Activated T-cell treated with anti-CD3 and anti-CD28 coated beads, Interleukin-2, amount 50 U/mL, for 72 hours (primary cell): ENCODE data around the gene UBXN11. TPM values are rescaled to one million over a fixed set of nuclear protein-coding genes. Genes with fewer than 3 reads are reported as not detected.

ENCODE experiments used
- ATAC-seq, 2 donors: fragments of 150-1000 bp; cut with Tn5 transposase; replicated peaks in 1 of 2; 2 replicates each; pipeline ENCODE4 v1.10.0; 2021; ENCODE audit warnings: moderate library complexity in 2 of 2, mild to moderate bottlenecking in 1 of 2
- DNase-seq, 2 donors: peaks; one replicate each; pipeline ENCODE4 v3.0.0; 2021 to 2022; ENCODE audit warnings: mixed read lengths in 1 of 2
- H3K27ac Mint-ChIP-seq: one replicate; pipeline ENCODE4 v1.8.0; 2022; ENCODE audit warnings: mild to moderate bottlenecking, moderate library complexity, mixed read lengths
- H3K27me3 Mint-ChIP-seq: one replicate; pipeline ENCODE4 v1.8.0; 2022; ENCODE audit warnings: low read depth, mixed read lengths
- H3K36me3 Mint-ChIP-seq, 2 donors: one replicate each; pipeline ENCODE4 v1.8.0; 2022; ENCODE audit warnings: mixed read lengths in 2 of 2, mild to moderate bottlenecking in 1 of 2; ENCODE audit not compliant: insufficient read depth in 2 of 2
- H3K4me1 Mint-ChIP-seq: one replicate; pipeline ENCODE4 v1.8.0; 2022; ENCODE audit warnings: low read depth, mixed read lengths
- H3K4me3 Mint-ChIP-seq, 2 donors: one replicate each; pipeline ENCODE4 v1.8.0; 2022; ENCODE audit warnings: mild to moderate bottlenecking in 2 of 2, mixed read lengths in 2 of 2, moderate library complexity in 2 of 2
- H3K9me3 Mint-ChIP-seq, 2 donors: one replicate each; pipeline ENCODE4 v1.8.0; 2022; ENCODE audit warnings: mixed read lengths in 2 of 2
- total RNA-seq, 2 donors: library from RNA; stranded (reverse); gene quantifications; one replicate each; pipeline ENCODE4 v1.2.3, GENCODE V29; 2022

UBXN11 gene
- total RNA-seq, 2 donors from 2014 or later = 19.1 to 19.3 TPM

DNA sequence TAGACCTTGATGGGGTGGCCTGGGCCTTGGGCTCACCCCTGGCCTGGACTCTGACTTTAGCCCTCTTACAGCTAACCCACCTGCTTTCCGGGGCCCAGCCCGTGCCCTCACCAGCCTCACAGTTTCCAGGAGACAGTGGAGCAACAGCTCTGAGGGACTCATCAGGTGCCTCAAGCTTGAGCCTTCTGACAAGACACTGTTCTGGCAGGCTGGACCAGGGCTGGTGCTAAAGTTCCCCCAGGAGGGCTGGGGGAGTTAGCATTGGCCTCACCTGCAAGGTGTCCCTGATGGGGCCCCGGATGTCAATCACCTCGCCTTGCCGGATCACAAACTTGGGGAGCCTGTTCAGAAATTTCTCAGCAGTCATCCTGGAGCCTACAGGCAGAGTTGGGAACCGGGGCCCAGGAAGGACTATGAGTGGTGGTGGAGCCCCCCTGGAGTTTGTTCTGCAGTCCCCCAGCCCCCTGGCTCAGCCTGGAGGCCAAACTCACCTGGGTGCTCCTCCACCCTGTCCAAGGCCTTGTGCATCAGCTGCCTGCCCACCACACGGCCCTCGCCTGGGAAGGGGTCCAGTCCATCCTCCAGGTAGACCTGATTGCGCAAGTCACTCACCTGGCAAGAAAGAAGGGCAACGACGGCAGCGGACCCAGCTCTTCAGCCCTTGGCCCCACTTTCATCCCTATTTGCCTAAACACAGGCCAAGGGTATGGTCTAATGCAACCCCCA is 22.4 kb downstream of the UBXN11 start:
- H3K9me3 Mint-ChIP-seq = no peaks in the 10 kb centered on the region
- H3K36me3 Mint-ChIP-seq = peaks cover 2 to 12% of the 10 kb centered on the region in 2 donors
- no peaks in the 10 kb centered on the region for H3K27me3 Mint-ChIP-seq
- no peak for DNase-seq
- peak overlapping the region; percentile 89 for H3K27ac Mint-ChIP-seq
- peaks cover 94% of the 10 kb centered on the region for H3K4me1 Mint-ChIP-seq
- peak overlapping the region; percentile 78 to 81 for H3K4me3 Mint-ChIP-seq
- ATAC-seq = no peak

GRCh38 chr1:26283279-26283853 is 23.1 kb downstream of the UBXN11 start:
- Mint-ChIP-seq H3K4me3 (peak overlapping the region; percentile 48 to 51), H3K4me1 (peaks cover 94% of the 10 kb centered on the region), H3K36me3 (peaks cover 2 to 14% of the 10 kb centered on the region in 2 donors), H3K27me3 (no peaks in the 10 kb centered on the region), H3K9me3 (no peaks in the 10 kb centered on the region), H3K27ac (peak overlapping the region; percentile 48)
- DNase-seq (no peak), ATAC-seq (no peak)

- Mint-ChIP-seq H3K36me3 (peaks cover 2 to 14% of the 10 kb centered on the region in 2 donors), H3K9me3 (no peaks in the 10 kb centered on the region), H3K4me1 (peaks cover 94% of the 10 kb centered on the region), H3K4me3 (peak overlapping the region in 1 of 2 donors; percentile 20), H3K27me3 (no peaks in the 10 kb centered on the region), H3K27ac (peak overlapping the region; percentile 41)
- DNase-seq (no peak), ATAC-seq (no peak)
These were observed 24.0 kb downstream of the UBXN11 start for GRCh38 chr1:26282401-26282918.

DNA sequence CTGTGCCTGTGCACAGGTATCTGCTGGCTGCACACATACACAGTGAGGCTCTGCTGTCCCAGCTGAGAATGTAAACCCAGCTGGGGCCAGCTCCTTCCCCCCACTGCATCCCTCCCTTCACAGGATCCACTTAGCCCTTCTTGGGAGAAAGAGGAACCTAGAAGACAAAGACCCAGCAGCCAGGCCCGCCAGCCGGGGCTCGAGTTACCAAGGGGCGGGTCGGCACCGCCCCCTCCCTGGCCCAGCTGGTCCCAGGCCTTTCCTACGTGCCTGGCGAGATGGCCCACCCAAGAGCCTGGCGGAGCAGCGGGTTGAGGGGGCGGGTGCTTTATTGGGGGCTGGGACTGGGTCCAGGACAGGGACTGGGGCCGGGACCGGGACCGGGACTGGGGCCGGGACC is 24.5 kb downstream of the UBXN11 start:
- peaks cover 2 to 14% of the 10 kb centered on the region in 2 donors for H3K36me3 Mint-ChIP-seq
- ATAC-seq (no peak), DNase-seq (no peak)
- peaks cover 94% of the 10 kb centered on the region for H3K4me1 Mint-ChIP-seq
- H3K27ac Mint-ChIP-seq = peak overlapping the region; percentile 55
- H3K4me3 Mint-ChIP-seq = peak overlapping the region; percentile 81 to 97
- no peaks in the 10 kb centered on the region for H3K27me3 Mint-ChIP-seq
- no peaks in the 10 kb centered on the region for H3K9me3 Mint-ChIP-seq

GRCh38 chr1:26281091-26281958 is 25.1 kb downstream of the UBXN11 start:
- DNase-seq = peak in 1 of 2 donors; percentile 41
- ATAC-seq = no peak
- no peaks in the 10 kb centered on the region for H3K9me3 Mint-ChIP-seq
- no peaks in the 10 kb centered on the region for H3K27me3 Mint-ChIP-seq
- peak overlapping the region; percentile 55 for H3K27ac Mint-ChIP-seq
- H3K4me3 Mint-ChIP-seq = peak overlapping the region; percentile 81 to 97
- peaks cover 94% of the 10 kb centered on the region for H3K4me1 Mint-ChIP-seq
- H3K36me3 Mint-ChIP-seq = peaks cover 2 to 14% of the 10 kb centered on the region in 2 donors

- Mint-ChIP-seq H3K4me3 (peak overlapping the region; percentile 87 to 97), H3K36me3 (peaks cover 2 to 14% of the 10 kb centered on the region in 2 donors), H3K27ac (peak overlapping the region; percentile 79), H3K4me1 (peaks cover 94% of the 10 kb centered on the region), H3K27me3 (no peaks in the 10 kb centered on the region), H3K9me3 (no peaks in the 10 kb centered on the region)
- ATAC-seq = no peak
- no peak for DNase-seq
These were observed 25.9 kb downstream of the UBXN11 start for GRCh38 chr1:26280333-26281042.

DNA sequence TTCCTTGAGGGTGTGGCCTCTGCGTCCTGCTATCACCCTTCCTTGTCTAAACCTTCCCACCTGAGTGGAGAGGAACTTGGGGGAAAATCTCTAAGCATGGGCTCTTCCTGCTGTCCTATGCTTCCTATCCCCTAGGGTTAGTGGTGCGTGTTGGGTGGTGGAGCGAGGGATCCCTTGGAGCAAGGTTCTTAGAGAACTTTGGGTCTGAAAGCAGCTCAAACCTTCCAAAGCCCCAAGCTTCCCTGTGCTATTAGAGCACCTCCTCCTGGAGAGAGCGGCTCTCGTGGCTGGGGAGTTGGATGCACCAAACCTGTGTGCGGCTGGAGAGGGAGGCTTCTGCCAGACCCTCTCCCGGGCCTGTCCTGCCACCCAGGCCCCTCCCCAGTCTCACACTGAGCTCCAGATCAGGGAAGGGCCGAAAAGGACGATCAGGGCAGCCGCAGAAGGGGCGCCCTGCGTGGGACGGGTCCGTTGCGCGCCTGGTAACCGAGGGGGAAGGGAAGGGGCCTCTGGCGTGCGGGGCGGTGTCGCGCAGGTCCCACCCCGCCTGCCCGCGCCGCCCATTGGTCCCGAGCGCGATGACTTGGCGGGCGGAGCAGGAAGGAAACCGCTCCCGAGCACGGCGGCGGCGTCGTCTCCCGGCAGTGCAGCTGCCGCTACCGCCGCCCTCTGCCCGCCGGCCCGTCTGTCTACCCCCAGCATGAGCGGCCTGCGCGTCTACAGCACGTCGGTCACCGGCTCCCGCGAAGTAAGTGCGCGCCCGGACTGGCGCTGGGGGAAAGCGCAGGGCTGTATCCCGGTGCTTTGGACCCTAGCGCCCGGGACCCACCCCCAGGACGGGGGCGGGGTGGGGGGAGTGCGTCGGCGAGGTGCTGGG is 26.7 kb downstream of the UBXN11 start, which contains the start of gene SH3BGRL3:
TSS of gene SH3BGRL3 (plus strand) at position 631 of the 877 bp plus-strand sequence. CDS start at position 701, 70 bp downstream.
- Mint-ChIP-seq H3K4me3 (peak within 1 kb of the TSS; percentile 87 to 97), H3K4me1 (peaks cover 94% of the 10 kb centered on the region), H3K9me3 (no peaks in the 10 kb centered on the region), H3K36me3 (peaks cover 2 to 14% of the 10 kb centered on the region in 2 donors), H3K27me3 (no peaks in the 10 kb centered on the region), H3K27ac (peak within 1 kb of the TSS; percentile 92)
- ATAC-seq = peak; percentile 59 to 70
- DNase-seq = peak; percentile 90

DNA sequence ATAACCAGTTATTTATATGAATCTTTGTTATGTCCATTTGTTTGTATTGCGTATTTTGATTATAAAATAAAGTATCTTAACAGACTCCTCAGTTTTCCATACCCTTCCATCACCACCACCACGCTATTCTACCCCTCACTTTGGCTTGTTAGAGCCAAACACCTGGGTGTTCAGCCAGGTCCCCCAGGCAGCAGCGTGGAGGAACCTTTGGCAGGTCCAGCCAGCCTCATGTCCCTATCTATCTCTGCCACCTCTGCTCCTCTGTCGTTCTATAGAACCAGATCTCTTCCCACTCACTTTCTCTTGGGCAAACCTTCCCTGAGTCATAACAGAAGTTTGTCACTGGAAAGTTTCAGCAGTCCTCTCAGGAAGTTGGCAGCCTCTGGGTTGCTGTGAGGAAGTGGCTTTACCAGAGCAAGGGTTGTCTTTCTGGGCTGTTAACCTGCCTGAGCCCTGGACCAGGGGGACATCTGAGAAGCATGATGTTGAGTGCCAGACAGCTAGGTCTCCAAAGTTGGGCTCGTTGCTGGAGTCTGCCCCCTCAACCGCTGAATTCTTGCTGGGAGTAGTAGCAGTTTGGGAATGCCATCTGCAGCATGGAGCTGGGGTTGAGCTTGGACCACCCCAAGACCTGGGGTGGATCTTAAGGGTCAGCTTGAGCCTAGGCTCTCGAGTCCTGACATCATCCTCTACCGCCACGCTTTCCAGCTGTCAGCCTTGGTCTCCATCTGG is 27.5 kb downstream of the UBXN11 start:
- Mint-ChIP-seq H3K27me3 (no peaks in the 10 kb centered on the region), H3K9me3 (no peaks in the 10 kb centered on the region), H3K4me3 (peak overlapping the region; percentile 87 to 97), H3K4me1 (peaks cover 94% of the 10 kb centered on the region), H3K27ac (peak overlapping the region; percentile 92), H3K36me3 (peaks cover 2 to 16% of the 10 kb centered on the region in 2 donors)
- DNase-seq (peak; percentile 41 to 61), ATAC-seq (peak; percentile 20)

DNA sequence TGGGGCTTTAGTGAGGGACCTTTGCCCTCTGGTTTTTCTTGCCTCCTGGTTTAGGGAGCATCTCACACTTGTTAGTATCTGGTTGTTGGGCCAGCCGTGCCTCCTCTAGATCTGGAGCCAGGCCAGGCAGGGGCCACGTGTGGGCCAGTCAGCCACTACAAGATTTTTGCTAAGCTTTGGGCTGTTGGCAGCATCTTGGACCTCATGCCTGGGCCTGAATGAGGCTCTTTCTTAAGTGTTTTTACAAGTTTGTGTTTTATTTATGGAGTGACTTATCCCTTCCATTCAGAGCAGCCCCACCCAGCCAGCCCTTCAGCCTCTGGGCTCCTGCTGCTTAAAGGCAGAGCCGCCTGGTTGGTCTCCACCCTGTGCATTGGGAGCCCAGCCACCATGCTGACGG is 28.1 kb downstream of the UBXN11 start:
- H3K4me3 Mint-ChIP-seq = peak overlapping the region in 1 of 2 donors; percentile 41
- H3K4me1 Mint-ChIP-seq = peaks cover 89% of the 10 kb centered on the region
- no peaks in the 10 kb centered on the region for H3K9me3 Mint-ChIP-seq
- no peak for ATAC-seq
- no peak for DNase-seq
- no peaks in the 10 kb centered on the region for H3K27me3 Mint-ChIP-seq
- peak overlapping the region; percentile 92 for H3K27ac Mint-ChIP-seq
- peaks cover 2 to 16% of the 10 kb centered on the region in 2 donors for H3K36me3 Mint-ChIP-seq

DNA sequence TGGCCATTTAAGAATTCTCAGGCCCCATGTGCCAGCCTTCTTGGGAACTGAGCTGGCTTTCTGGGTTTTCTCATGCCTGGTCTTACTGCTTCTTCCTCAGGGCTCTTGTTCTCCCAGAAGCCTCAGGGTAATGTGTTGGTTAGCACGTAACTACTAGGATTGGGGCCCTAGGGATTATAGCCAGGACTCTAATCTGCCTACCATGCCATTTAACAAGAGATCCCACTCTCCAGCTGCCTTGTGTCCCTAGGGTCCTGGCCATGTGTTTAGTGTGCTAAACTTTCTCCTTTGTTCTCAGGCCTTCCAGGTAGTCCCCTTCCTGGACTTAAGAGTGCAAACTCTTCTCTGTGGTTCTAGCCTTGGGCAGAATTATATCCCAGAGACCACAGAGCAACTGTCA is 28.7 kb downstream of the UBXN11 start:
- Mint-ChIP-seq H3K4me3 (peak overlapping the region in 1 of 2 donors; percentile 41), H3K27ac (peak overlapping the region; percentile 92), H3K9me3 (no peaks in the 10 kb centered on the region), H3K36me3 (peaks cover 4 to 17% of the 10 kb centered on the region in 2 donors), H3K4me1 (peaks cover 83% of the 10 kb centered on the region), H3K27me3 (no peaks in the 10 kb centered on the region)
- ATAC-seq = no peak
- no peak for DNase-seq

- Mint-ChIP-seq H3K27ac (peak overlapping the region; percentile 92), H3K9me3 (no peaks in the 10 kb centered on the region), H3K36me3 (peaks cover 4 to 17% of the 10 kb centered on the region in 2 donors), H3K4me3 (peak overlapping the region; percentile 47 to 70), H3K4me1 (peaks cover 78% of the 10 kb centered on the region), H3K27me3 (no peaks in the 10 kb centered on the region)
- ATAC-seq (no peak), DNase-seq (no peak)
These were observed 29.2 kb downstream of the UBXN11 start for GRCh38 chr1:26277261-26277661.
